Lower leg skin (tissue), 4 donors: ENCODE data around the gene RPUSD1. TPM values are rescaled to one million over a fixed set of nuclear protein-coding genes. Genes with fewer than 3 reads are reported as not detected.

Source experiments
- DNase-seq, 2 donors: peaks; one replicate each; pipeline ENCODE4 v3.0.0-alpha.2; 2019; ENCODE audit warnings: low spot score in 2 of 2
- H3K4me3 ChIP-seq: fragments of 200-600 bp; sonication (generic); 2 replicates; pipeline ENCODE4 v1.5.1; 2017; ENCODE audit warnings: mild to moderate bottlenecking, low read depth; ENCODE audit not compliant: poor library complexity, severe bottlenecking
- CTCF ChIP-seq, 3 donors: fragments of 450-650 bp; IDR thresholded peaks; one replicate each; pipeline ENCODE4 v1.5.1; 2016; ENCODE audit warnings: antibody characterized with exemption in 3 of 3, mild to moderate bottlenecking in 3 of 3, moderate library complexity in 2 of 3
- POLR2A ChIP-seq, 2 donors: fragments of 450-650 bp; IDR thresholded peaks; one replicate each; pipeline ENCODE4 v1.6.1; 2016 to 2017; ENCODE audit warnings: antibody characterized with exemption in 2 of 2, mild to moderate bottlenecking in 1 of 2, moderate library complexity in 1 of 2
- WGBS, 2 donors: methylation state at CpG; one replicate each; pipeline ENCODE4 v1.1.5; 2018; 5-methylcytosine and 5-hydroxymethylcytosine counted together
- intact Hi-C: fragments of 100-400 bp; cut with DNase I; formaldehyde crosslinking; loops from one replicate; pipeline ENCODE4 v1.15.0; 2023; ENCODE audit warnings: low total_unique reads
- total RNA-seq, 4 donors: library from RNA; depleted of rRNA; stranded (reverse); fragments of >200 nt; gene quantifications; one replicate each; pipeline ENCODE4 v1.1.0, GENCODE V29; 2016

Gene RPUSD1
- total RNA-seq, 4 donors from 2014 or later = 20.2 to 27.9 (median 25.5) TPM

GRCh38 chr16:766820-767640 is 21.2 kb downstream of the RPUSD1 start:
- intact Hi-C loops = no loop called here
- TF ChIP-seq CTCF (IDR thresholded peaks at IDR 0.05) (no peak), POLR2A (IDR thresholded peaks at IDR 0.05) (no peak)
- no peak for DNase-seq
- H3K4me3 ChIP-seq = no peak overlapping the region
- 68 to 82% methylated on average over 22 to 30 of the region's 48 CpGs for WGBS, 2 donors

- no peak overlapping the region for H3K4me3 ChIP-seq
- 75 to 83% methylated on average over 22 to 29 of the region's 29 CpGs for WGBS, 2 donors
- no peak for TF ChIP-seq POLR2A (IDR thresholded peaks at IDR 0.05)
- no peak for TF ChIP-seq CTCF (IDR thresholded peaks at IDR 0.05)
- intact Hi-C loops = no loop called here
- no peak for DNase-seq
Measured at GRCh38 chr16:766008-766819, 22.0 kb downstream of the RPUSD1 start.

GRCh38 chr16:765488-765865 is 22.7 kb downstream of the RPUSD1 start:
- H3K4me3 ChIP-seq = no peak overlapping the region

GRCh38 chr16:764848-765487 is 23.2 kb downstream of the RPUSD1 start:
- no peak overlapping the region for H3K4me3 ChIP-seq
- no peak for DNase-seq
- intact Hi-C loops = no loop called here
- TF ChIP-seq POLR2A (IDR thresholded peaks at IDR 0.05) = no peak
- TF ChIP-seq CTCF (IDR thresholded peaks at IDR 0.05) = no peak
- 79 to 81% methylated on average over 23 to 27 of the region's 38 CpGs for WGBS, 2 donors

More at GRCh38 chr16:765488-765865, 22.7 kb downstream of the RPUSD1 start:
- no peak for DNase-seq
- intact Hi-C loops = no loop called here
- TF ChIP-seq CTCF (IDR thresholded peaks at IDR 0.05) (no peak), POLR2A (IDR thresholded peaks at IDR 0.05) (no peak)
- WGBS, 2 donors = 90% methylated on average over 19 to 28 of the region's 29 CpGs

GRCh38 chr16:764184-764750 is 23.9 kb downstream of the RPUSD1 start:
- 57 to 63% methylated on average over 9 to 20 of the region's 20 CpGs for WGBS, 2 donors
- no peak for DNase-seq
- TF ChIP-seq POLR2A (IDR thresholded peaks at IDR 0.05) (no peak), CTCF (IDR thresholded peaks at IDR 0.05) (no peak)

More at GRCh38 chr16:764184-764750, 23.9 kb downstream of the RPUSD1 start:
- H3K4me3 ChIP-seq = no peak overlapping the region
- intact Hi-C loops = no loop called here
